Heart right ventricle (tissue), 16 donors: ENCODE data around the gene ZNF8. TPM values are rescaled to one million over a fixed set of nuclear protein-coding genes. Genes with fewer than 3 reads are reported as not detected.

Experiments used
- ATAC-seq, 8 donors: fragments of 200-7000 bp; cut with Tn5 transposase; one replicate each; pipeline ENCODE4 v1.9.1; 2020; ENCODE audit warnings: mild to moderate bottlenecking in 8 of 8, moderate library complexity in 8 of 8, moderate number of reproducible peaks in 1 of 8
- DNase-seq, 2 donors: peaks; one replicate each; pipeline ENCODE4 v3.0.0-alpha.2; 2020
- H3K27ac ChIP-seq, 10 donors: fragments of 200-600 bp; sonication (generic) in 2 of 10; one replicate each; pipeline versions ENCODE4 v1.5.0 to v1.8.0; 2020 to 2022; ENCODE audit warnings: mild to moderate bottlenecking in 3 of 10
- H3K27me3 ChIP-seq, 7 donors: fragments of 200-600 bp; one replicate each; pipeline ENCODE4 v1.8.0; 2021 to 2022; ENCODE audit warnings: mild to moderate bottlenecking in 2 of 7
- H3K36me3 ChIP-seq, 9 donors: fragments of 200-600 bp; sonication (generic) in 1 of 9; one replicate each; pipeline versions ENCODE4 v1.5.0 to v1.8.0; 2020 to 2022; ENCODE audit warnings: mild to moderate bottlenecking in 2 of 9
- H3K4me1 ChIP-seq, 9 donors: fragments of 200-600 bp; sonication (generic) in 1 of 9; one replicate each; pipeline versions ENCODE4 v1.5.0 to v1.8.0; 2020 to 2022; ENCODE audit warnings: mild to moderate bottlenecking in 4 of 9
- H3K4me3 ChIP-seq, 10 donors: fragments of 200-600 bp; sonication (generic) in 2 of 10; one replicate each; pipeline versions ENCODE4 v1.5.0 to v1.8.0; 2020 to 2022; ENCODE audit warnings: mild to moderate bottlenecking in 7 of 10, moderate library complexity in 2 of 10
- H3K9me3 ChIP-seq, 11 donors: fragments of 200-600 bp in 10 of 11; sonication (generic) in 2 of 11; one replicate each; pipeline versions ENCODE4 v1.5.0 to v1.8.0; 2013 to 2022; ENCODE audit warnings: mild to moderate bottlenecking in 2 of 11, control low read depth in 1 of 11, moderate library complexity in 1 of 11
- WGBS, 2 donors: extraction: QIAGEN DNeasy Blood & Tissue Kit; methylation state at CpG; one replicate each; pipeline ENCODE4 v1.1.7; 2013; ENCODE audit warnings: inconsistent platforms in 1 of 2; 5-methylcytosine and 5-hydroxymethylcytosine counted together
- intact Hi-C, 10 donors: fragments of 100-400 bp; cut with DNase I; formaldehyde crosslinking; loops; one replicate each; pipeline versions ENCODE4 v1.11.1 to v1.14.2; 2022
- polyA plus RNA-seq, 2 donors: library from polyadenylated mRNA; stranded (reverse); fragments of 200-250 nt; gene quantifications; one replicate each; pipeline ENCODE4 v1.2.3, GENCODE V29; 2013
- total RNA-seq, 10 donors: library from RNA; stranded (reverse); fragmentation: NEBNext Ultra II Directional in 3 of 10; extraction: Animal tissue kit (Norgen Biotek cat#: 25700) in 3 of 10; gene quantifications; one replicate each; pipeline versions ENCODE4 v1.2.1 to v1.2.4, GENCODE V29; 2021 to 2023
- TF ChIP-seq, protein P1 (sequence below), 9 donors: fragments of 200-600 bp; sonication (generic) in 2 of 9; IDR thresholded peaks; one replicate each; pipeline versions ENCODE4 v1.5.0 to v1.8.0; 2021 to 2022; ENCODE audit warnings: antibody characterized with exemption in 9 of 9, mild to moderate bottlenecking in 5 of 9, moderate library complexity in 1 of 9
- donor health status: Arrhythmogenic right ventricular cardiomyopathy.
- donor health status: ischemic (EF 13 %, LVEDD 7.1; RV severe dilation, severe dysfunction).
- donor health status: healthy with polysubstance abuse.
- donor health status: DM: no; HTN: yes; CAD: no.
- donor health status: DM: no; HTN: no; CAD: no.
- donor health status: ischemic (EF 25% LVEDD 6.9; RV normal size, moderate dysfunction).
- donor health status: ischemic (EF 25% LVEDD 5.7; RV mildly dilated, moderate dysfunction).
- donor health status: healthy.
- donor health status: DM: yes; HTN: yes; CAD: no.
- donor health status: Ischemic cardiomyopathy.
- donor health status: ischemic (EF 35%, LVEDD 5.7; RV mildly dilated, moderate dysfunction).
- donor health status: nonischemic (EF 11% LVEDD 7.7; RV severe dilation, severe dysfunction).
- donor health status: DM: yes; HTN: yes; CAD: no.
- donor health status: PGD.
- donor health status: ischemic (EF 29% LVEDD 5.4; RV normal size, mild dysfunction).
- donor health status: nonischemic (EF 23%, LVEDD 6.1; RV moderate dilation, normal function).

The ZNF8 gene
- total and polyA plus RNA-seq, 12 donors: 1.4 to 6.2 (median 5.3) TPM

DNA sequence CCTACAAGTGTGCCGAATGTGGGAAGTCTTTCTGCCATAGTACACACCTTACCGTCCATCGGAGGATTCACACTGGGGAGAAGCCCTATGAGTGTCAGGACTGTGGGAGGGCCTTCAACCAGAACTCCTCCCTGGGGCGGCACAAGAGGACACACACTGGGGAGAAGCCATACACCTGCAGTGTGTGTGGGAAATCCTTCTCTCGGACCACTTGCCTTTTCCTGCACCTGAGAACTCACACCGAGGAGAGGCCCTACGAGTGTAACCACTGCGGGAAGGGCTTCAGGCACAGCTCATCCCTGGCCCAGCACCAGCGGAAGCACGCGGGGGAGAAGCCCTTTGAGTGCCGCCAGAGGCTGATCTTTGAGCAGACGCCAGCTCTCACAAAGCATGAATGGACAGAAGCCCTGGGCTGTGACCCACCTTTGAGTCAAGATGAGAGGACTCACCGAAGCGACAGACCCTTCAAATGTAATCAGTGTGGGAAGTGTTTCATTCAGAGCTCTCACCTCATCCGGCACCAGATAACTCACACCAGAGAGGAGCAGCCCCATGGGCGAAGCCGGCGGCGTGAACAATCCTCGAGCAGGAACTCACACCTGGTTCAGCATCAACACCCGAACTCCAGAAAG, 16.1 kb downstream of the ZNF8 start:
- H3K9me3 ChIP-seq: peaks cover 0 to 96% (median 16%) of the 10 kb centered on the region in 11 donors
- H3K27me3 ChIP-seq: no peaks in the 10 kb centered on the region
- ATAC-seq: peak in 1 of 8 donors; percentile 15
- no peak overlapping the region for H3K4me3 ChIP-seq
- intact Hi-C loops: no loop called here
- H3K4me1 ChIP-seq: no peaks in the 10 kb centered on the region
- no peak for DNase-seq
- 98% methylated on average over 22 of the region's 22 CpGs for WGBS, 2 donors
- TF ChIP-seq, protein P1, sequence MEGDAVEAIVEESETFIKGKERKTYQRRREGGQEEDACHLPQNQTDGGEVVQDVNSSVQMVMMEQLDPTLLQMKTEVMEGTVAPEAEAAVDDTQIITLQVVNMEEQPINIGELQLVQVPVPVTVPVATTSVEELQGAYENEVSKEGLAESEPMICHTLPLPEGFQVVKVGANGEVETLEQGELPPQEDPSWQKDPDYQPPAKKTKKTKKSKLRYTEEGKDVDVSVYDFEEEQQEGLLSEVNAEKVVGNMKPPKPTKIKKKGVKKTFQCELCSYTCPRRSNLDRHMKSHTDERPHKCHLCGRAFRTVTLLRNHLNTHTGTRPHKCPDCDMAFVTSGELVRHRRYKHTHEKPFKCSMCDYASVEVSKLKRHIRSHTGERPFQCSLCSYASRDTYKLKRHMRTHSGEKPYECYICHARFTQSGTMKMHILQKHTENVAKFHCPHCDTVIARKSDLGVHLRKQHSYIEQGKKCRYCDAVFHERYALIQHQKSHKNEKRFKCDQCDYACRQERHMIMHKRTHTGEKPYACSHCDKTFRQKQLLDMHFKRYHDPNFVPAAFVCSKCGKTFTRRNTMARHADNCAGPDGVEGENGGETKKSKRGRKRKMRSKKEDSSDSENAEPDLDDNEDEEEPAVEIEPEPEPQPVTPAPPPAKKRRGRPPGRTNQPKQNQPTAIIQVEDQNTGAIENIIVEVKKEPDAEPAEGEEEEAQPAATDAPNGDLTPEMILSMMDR (IDR thresholded peaks at IDR 0.05): no peak
- peaks cover 0 to 97% (median 67%) of the 10 kb centered on the region in 9 donors for H3K36me3 ChIP-seq
- H3K27ac ChIP-seq: no peak overlapping the region

DNA sequence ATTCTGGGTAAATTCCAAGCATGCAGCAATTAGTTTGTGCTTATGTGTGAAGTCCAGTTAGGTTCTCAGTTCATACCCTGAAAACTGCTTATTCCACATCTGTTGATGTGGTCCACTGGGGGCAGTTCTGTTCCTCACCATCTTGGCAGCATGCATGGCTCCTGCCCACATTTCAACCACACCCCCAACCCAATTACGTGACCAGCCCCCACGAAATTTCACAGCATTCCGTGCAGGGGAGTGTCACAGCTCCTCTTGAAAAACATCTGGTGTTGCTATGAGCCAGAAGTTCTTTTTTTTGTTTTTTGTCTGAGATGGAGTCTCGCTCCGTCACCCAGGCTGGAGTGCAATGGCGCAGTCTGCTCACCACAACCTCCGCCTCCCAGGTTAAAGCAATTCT, 17.3 kb downstream of the ZNF8 start:
- Histone ChIP-seq H3K27me3 (no peaks in the 10 kb centered on the region), H3K27ac (no peak overlapping the region), H3K9me3 (peaks cover 0 to 89% (median 16%) of the 10 kb centered on the region in 11 donors), H3K4me1 (no peaks in the 10 kb centered on the region), H3K4me3 (no peak overlapping the region), H3K36me3 (peaks cover 0 to 97% (median 62%) of the 10 kb centered on the region in 9 donors)
- no peak for DNase-seq
- TF ChIP-seq, protein P1 (IDR thresholded peaks at IDR 0.05): no peak
- intact Hi-C loops: no loop called here
- ATAC-seq: no peak
- 89 to 91% methylated on average over 7 of the region's 7 CpGs for WGBS, 2 donors

DNA sequence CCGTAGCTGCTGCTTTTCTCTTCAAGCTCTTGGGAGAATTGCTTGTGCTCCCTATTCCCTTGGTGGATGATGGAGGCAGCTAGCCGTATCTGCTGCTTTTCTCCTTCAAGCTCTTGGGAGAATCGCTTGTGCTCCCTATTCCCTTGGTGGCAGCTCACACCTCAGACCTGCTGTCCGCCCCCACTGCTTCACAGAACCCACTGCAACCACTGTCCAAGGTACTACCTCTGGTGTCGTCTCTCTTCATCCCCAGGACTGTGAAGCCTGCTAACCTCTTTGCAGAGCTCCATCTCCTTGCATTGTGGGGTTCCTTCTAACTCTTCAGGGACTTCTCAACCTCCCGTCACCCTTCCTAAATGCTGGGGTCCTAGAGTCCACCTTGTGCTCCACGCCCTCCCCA, 21.9 kb downstream of the ZNF8 start:
- Histone ChIP-seq H3K27me3 (no peaks in the 10 kb centered on the region), H3K4me1 (peaks cover 0 to 9% (median 3%) of the 10 kb centered on the region in 9 donors), H3K4me3 (no peak overlapping the region), H3K9me3 (peaks cover 0 to 49% (median 0%) of the 10 kb centered on the region in 11 donors), H3K27ac (no peak overlapping the region), H3K36me3 (peaks cover 0 to 62% (median 25%) of the 10 kb centered on the region in 9 donors)
- DNase-seq (no peak), ATAC-seq (no peak)
- WGBS, 2 donors: 92 to 95% methylated on average over 7 of the region's 7 CpGs
- TF ChIP-seq, protein P1 (IDR thresholded peaks at IDR 0.05): no peak
- intact Hi-C loops: loop anchor here in 3 of 10 donors (5.0 to 10.0 kb wide), 3 partner anchors 66 to 578 kb away; partner anchors contain the start of gene ZNF274 (in 1 of the 3)

DNA sequence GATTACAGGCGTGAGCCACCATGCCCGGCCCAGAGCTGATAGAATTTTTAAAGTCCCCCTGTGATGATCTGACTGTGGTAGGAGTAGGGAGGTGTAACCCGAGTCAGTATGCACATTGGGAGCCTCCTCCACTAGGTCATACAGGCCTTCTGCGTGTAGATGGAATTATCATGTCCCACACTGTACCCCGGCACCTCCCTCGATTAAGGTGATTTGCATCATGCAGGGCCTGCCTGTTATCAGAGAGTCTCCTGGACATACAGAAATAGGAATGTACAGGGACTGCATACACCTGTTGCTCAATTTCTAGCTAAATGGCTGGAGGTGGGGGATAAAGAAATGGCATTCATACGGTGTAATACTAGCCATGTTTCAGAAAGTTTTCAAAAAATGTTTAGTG, 25.5 kb downstream of the ZNF8 start:
- intact Hi-C loops: loop anchor here in 4 of 10 donors (2.0 to 10.0 kb wide), 5 partner anchors 59 to 582 kb away; partner anchors contain the start of genes ZNF274 (in 1 of the 4), ZNF497 (in 1 of the 4) and ZNF544 (in 1 of the 4)
- ATAC-seq (no peak), DNase-seq (no peak)
- H3K9me3 ChIP-seq: peaks cover 0 to 16% (median 0%) of the 10 kb centered on the region in 11 donors
- H3K36me3 ChIP-seq: peaks cover 0 to 57% (median 24%) of the 10 kb centered on the region in 9 donors
- H3K4me1 ChIP-seq: peaks cover 3 to 24% (median 16%) of the 10 kb centered on the region in 9 donors
- 81 to 84% methylated on average over 7 of the region's 7 CpGs for WGBS, 2 donors
- H3K27me3 ChIP-seq: no peaks in the 10 kb centered on the region
- TF ChIP-seq, protein P1 (IDR thresholded peaks at IDR 0.05): no peak
- peak overlapping the region in 4 of 10 donors; percentile 63 to 80 (median 72) for H3K4me3 ChIP-seq
- H3K27ac ChIP-seq: peak overlapping the region in 6 of 10 donors; percentile 42 to 95 (median 91)
